Kidney tubule cell (primary cell): ENCODE data around the gene PRSS23.

ENCODE experiments used
- DNase-seq: peaks from one replicate; pipeline ENCODE4 v3.0.0-alpha.2; 2018; ENCODE audit warnings: low spot score

PRSS23 gene

DNA sequence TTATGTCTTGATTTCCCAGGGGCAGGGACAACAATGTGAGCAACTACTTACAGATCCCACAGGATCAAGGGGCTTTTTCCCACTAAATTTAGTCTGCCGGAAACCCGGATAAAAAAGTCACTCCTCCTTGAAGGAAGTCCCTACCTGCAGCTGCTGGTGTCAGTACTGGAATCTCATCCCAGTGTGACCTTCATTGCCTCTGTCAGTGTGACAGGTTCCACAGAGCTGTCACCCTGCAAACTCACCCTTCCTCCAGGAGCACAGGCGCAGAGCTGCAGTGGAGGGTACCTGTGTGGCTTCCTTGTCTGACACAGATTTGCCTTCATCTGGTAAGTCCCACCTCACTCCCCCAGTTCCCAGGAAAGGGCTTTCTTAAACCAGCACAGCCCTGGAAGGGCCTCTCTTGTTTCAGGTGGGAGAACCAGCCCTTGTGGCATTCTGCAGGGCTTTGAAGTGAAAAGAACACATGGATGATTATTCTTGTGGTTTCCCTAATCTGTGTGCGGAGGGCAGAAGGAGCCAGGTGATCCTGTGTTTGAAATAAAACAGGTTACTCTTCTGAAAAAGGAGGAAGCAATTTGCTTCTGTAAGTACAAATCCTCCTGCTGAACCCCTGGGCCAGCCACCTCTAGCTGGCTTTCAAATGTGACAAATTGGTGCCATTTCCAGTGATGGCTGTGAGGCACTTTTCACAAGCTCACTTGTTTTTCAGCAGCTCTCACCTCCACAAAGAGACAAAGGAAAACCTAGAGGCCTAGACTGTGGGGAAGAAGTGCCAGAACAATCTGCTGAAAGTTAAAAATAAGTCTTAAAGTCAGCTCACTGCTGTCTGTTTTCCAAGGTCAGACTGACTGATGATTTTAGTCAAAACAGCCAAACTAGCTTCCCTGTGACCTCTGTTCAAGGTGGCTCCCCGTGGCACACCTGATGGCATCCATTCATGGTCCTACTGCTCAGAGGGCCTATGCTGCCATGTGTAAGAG is 9.2 kb upstream of the PRSS23 start:
- DNase-seq = no peak

DNA sequence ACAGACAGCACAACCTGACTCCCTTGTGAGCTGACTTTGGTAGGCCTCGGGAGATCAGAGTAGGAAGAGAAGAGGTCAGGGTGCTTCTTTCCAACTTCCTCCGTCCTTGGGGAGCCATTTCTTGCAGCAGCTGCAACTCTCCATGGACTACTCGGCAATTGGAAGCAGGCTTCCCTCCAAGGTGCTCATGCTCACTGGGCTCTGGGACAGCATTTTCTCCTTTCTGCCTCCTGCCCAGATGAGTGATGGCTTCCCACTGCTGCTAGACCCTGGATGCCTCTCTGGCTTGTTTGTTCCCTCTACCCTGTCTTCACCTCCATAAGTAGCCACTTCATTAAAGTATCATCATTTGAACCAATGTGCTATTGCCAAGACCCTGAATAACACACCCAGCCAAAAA is 8.2 kb upstream of the PRSS23 start:
- no peak for DNase-seq

DNA sequence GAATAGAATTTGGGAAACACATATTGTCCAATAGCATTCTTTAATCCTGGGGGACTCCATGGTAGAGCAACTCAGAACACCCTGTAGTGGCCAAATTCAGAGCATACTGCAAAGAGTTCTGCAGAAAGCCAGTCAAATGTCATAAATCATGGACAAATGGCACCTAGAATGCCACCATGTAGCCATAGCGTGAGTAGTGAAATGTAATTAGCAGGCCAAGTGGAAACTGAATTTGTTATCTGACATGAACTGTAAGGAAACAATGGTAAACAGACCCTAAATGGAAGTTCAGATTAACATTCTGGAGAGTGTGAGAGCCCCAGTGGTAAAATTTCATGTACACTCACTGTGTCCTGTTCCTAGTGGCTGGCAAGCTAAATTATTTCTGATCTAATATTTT is 7.0 kb upstream of the PRSS23 start:
- DNase-seq = no peak

- no peak for DNase-seq
Observed at GRCh38 chr11:86795511-86795910, 4.8 kb upstream of the PRSS23 start.

DNA sequence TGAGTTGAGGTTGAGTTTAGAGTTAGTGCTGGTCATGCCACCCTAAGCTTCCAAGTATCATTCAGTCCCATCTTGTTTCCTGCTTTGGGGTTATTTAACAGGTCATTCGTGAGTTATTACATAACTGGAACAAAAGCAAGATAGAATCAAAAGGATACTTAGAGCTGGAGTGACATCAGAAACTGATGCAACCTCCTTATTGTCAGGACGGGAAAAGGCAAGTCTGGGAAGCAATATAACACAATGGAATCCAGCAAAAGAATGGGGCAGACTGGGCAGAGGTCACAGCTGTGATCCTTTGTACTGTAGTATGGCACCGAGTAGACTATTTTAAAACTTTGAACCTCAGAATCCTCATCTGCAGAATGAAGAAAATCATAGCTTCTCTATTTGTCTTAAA is 4.4 kb upstream of the PRSS23 start:
- no peak for DNase-seq

DNA sequence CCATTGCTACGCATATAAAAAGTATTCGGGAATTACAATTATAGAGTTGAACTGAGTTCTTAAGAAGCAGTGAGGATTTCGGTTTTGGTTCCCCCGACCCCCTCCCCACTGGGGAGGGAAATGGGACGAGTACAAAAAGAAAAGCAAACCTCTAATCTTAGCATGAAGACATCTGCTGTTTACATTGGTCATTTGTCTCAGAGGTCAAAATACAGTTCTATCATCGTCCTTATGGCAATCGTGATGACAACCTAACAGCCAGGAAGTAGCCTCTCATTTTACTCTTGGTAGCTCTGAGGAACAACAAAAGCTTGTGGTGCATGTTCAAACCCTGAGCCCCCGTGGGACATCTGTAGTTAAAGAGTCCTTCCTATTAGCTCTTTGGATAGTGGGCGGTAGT is 3.2 kb upstream of the PRSS23 start:
- no peak for DNase-seq

- peak; percentile 45 for DNase-seq
Observed at GRCh38 chr11:86798988-86799387, 1.4 kb upstream of the PRSS23 start.

DNA sequence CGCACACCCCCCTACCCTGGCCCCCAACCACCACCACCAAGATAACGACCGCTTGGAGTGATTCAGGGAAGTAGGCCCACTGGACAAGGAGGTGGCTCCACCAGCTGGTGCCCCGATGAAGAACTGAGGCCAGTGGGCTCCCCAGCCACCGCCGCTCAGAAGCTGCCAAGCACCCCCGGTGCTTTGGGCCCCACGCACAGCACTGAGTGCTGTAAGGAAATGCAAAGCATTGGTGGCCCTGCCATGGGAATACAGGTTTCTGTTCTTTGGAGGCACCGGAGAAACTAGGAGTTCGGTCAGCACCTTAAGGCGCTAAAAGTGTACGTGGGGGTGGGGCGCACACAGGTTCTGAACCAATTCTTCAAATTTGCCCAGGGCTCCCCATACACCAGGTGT is 664 bp upstream of the PRSS23 start:
- DNase-seq = no peak

- DNase-seq = peak; percentile 36
Observed at GRCh38 chr11:86800960-86801272, 574 bp downstream of the PRSS23 start.

DNA sequence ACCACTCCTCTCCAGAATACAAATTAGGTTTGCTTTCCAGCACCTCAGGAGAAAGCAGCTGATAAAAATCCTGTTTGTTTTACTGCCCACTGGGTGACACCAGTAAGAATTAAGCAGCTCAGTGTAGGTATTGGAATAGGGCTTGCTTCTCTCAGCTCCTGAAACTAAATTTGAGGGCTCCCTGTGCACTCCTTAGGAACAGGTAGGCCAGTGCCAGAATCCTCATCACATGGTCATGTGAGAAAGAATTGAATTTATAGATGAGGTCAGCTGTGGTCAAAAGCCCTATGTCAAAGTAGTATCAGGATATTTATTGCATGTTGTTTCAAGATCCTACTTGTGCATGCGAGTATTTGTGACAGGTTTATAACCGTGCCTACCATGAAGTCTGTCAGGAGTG is 1.0 kb downstream of the PRSS23 start:
- peak; percentile 22 for DNase-seq

GRCh38 chr11:86802146-86802545 is 1.8 kb downstream of the PRSS23 start:
- no peak for DNase-seq

- DNase-seq = peak; percentile 95
Observed at GRCh38 chr11:86802601-86803051, 2.3 kb downstream of the PRSS23 start.

DNA sequence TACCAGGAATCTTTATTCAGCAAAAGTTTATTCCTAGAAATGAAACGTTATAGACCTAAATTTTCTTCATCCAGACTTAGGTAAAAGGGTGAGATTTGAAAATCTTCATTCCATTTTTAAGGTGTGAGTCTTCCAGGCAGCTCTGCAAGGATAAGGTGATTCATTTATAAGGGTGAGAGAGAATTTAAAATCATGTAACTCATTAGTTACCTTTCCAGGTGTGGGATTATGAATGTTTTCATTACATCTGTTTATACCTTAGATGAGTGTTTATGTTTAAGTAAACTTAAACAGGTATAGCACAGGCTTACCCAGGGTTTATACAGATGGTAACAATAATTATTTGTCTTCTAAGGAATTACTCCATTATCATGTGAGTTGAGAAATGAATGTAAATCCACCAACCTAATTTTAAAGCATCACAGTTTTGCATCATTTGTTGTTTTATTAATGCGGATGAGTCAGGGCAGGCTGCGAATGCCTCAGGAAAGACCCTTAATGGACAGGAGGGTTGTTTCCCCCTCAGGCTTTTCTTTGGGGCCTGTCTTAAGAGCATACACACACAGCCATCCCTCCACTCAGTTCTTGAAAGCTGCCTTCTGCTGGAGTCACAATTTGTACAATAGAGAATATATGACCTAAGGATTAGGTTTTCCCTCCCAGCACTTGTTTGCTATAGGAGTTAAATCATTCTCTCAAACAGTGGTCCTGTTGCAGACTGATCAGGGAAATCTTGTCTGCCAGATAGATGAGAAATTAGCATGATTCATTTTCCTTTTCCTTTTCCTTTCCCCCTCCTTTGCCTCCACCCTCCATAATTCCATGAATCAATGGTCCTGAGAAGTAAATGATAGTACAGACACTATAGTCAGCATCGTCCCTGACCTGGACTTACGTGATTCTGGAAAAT is 3.0 kb downstream of the PRSS23 start:
- DNase-seq = peak; percentile 51

GRCh38 chr11:86804951-86805350 is 4.6 kb downstream of the PRSS23 start:
- DNase-seq = peak; percentile 20

DNA sequence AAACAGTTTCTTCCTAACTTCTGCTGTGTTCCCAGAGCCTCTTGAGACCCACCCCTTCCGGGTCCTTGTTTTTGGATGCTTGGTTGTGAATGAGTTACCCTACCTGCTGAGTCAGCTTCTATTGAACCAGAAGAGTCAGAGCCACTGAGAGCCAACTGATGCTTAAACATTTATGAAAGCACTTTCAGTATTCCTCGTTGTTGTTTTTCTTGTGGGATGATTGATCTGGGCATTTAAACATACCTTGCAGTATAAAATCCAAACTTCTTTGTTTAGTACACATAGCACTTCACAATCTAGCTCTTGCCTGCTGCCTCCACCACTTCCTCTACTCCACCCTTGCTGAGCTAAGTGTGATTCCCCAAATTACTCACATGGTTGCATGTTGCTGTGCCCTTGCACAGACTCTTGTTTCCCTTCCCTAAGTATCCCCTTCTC is 5.5 kb downstream of the PRSS23 start:
- peak; percentile 77 for DNase-seq

- DNase-seq = no peak
Observed at GRCh38 chr11:86806903-86807302, 6.6 kb downstream of the PRSS23 start.

GRCh38 chr11:86807360-86807759 is 7.0 kb downstream of the PRSS23 start:
- DNase-seq = no peak

DNA sequence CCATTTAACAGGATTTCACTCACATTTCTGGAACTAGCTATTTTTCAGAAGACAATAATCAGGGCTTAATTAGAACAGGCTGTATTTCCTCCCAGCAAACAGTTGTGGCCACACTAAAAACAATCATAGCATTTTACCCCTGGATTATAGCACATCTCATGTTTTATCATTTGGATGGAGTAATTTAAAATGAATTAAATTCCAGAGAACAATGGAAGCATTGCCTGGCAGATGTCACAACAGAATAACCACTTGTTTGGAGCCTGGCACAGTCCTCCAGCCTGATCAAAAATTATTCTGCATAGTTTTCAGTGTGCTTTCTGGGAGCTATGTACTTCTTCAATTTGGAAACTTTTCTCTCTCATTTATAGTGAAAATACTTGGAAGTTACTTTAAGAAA is 9.2 kb downstream of the PRSS23 start:
- no peak for DNase-seq

DNA sequence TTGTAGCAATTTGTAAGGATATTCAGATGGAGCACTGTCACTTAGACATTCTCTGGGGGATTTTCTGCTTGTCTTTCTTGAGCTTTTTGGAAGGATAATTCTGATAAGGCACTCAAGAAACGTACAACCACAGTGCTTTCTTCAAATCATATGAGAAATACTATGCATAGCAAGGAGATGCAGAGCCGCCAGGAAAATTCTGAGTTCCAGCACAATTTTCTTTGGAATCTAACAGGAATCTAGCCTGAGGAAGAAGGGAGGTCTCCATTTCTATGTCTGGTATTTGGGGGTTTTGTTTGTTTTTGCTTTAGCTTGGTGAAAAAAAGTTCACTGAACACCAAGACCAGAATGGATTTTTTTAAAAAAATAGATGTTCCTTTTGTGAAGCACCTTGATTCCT is 9.9 kb downstream of the PRSS23 start:
- DNase-seq = no peak

DNA sequence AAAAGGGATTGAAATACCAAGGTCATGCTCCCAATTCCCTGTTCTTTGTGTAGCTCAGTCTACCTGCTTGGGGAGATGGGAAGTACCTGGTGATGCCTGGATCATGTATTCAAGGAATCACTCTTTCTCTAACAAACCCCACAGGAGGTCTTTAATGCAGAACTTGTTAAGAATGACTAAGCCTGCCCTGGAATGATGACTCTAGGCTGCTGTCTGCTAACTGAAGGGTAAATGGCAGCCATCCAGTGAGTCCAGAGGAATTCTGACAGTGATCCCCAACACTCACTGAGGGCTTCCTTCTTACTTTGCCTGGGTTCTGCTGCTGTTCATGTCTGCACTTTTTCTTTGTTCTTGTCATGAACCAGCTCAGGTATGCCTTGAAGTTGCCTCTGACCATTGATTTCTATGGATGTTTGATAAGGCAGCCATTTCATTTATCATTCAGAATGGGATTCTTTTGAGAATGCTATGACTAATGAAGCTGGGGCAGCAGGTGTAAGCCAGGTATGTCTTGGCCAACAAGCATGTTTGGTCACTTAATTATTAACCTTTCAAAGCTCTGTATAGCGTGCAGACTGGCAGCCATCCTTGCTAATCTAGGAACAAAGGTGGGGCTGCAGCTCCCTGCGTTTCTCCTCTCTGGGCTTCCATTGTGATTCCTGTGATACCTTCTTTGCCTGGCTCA is 11.4 kb downstream of the PRSS23 start:
- peak; percentile 95 for DNase-seq

DNA sequence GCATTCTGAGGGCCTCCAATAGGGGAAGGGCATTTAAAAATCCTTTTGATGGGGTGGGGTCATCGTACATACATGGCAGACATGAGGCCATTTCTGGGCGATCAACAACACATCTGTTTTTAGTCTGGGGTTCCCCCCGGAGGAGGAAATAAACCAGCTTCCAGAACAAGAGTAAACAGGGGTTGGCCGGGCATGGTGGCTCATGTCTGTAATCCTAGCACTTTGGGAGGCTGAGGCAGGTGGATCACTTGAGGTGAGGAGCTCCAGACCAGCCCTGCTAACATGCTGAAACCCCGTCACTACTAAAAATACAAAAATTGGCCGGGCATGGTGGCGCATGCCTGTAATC is 12.0 kb downstream of the PRSS23 start:
- no peak for DNase-seq

DNA sequence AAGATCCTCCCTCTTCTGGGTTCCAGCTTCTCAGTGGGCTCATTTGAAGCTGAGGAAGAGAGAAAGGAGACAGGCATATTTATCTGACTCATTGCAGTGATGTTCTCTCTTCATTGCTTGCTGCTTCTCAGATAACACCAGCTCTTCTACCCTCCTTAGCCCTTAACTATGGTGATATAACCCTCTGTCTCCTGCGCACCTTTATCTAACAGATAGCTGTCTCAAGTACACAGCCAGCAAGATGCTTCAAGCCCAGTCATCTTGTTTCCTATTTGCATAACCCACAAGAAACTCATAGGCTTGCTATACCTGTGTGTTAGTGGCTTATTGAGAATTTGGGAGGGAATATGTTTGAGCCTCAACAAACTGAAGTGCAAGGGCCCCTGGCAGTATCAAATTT is 12.6 kb downstream of the PRSS23 start:
- peak; percentile 27 for DNase-seq
